ENCODE measurements around the gene FGF14. TPM values are rescaled to one million over a fixed set of nuclear protein-coding genes. Genes with fewer than 3 reads are reported as not detected.

The FGF14 gene
- total RNA-seq, 3 donors from 2014 or later, result under 0.01 to 0.29 (median under 0.01) TPM

GRCh38 chr13:101866889-101867581, 534.8 kb downstream of the FGF14 start:
- no peak for TF ChIP-seq CTCF (IDR thresholded peaks at IDR 0.05)
- TF ChIP-seq POLR2A (IDR thresholded peaks at IDR 0.05), result no peak
- TF ChIP-seq POLR2AphosphoS5 (IDR thresholded peaks at IDR 0.05), result no peak

GRCh38 chr13:101858860-101859259, 543.0 kb downstream of the FGF14 start:
- H3K4me3 ChIP-seq, result no peak overlapping the region
- H3K36me3 ChIP-seq, result no peaks in the 10 kb centered on the region
- H3K27ac ChIP-seq, result no peak overlapping the region
- no peak for DNase-seq (ENCODE audit: low spot score in 2 of 2)
- no peaks in the 10 kb centered on the region for H3K4me1 ChIP-seq
- TF ChIP-seq POLR2A (IDR thresholded peaks at IDR 0.05) (no peak), CTCF (IDR thresholded peaks at IDR 0.05) (no peak), POLR2AphosphoS5 (IDR thresholded peaks at IDR 0.05) (no peak)
- no peaks in the 10 kb centered on the region for H3K9me3 ChIP-seq
- intact Hi-C loops (cut with DNase I; ENCODE audit: low total_unique reads), result no loop called here
- no peaks in the 10 kb centered on the region for H3K27me3 ChIP-seq

More at GRCh38 chr13:101866889-101867581, 534.8 kb downstream of the FGF14 start:
- no peak overlapping the region for H3K27ac ChIP-seq
- H3K9me3 ChIP-seq, result no peaks in the 10 kb centered on the region
- DNase-seq (ENCODE audit: low spot score in 2 of 2), result no peak
- H3K4me1 ChIP-seq, result no peaks in the 10 kb centered on the region
- intact Hi-C loops (cut with DNase I; ENCODE audit: low total_unique reads), result no loop called here
- H3K36me3 ChIP-seq, result no peaks in the 10 kb centered on the region
- no peaks in the 10 kb centered on the region for H3K27me3 ChIP-seq
- no peak overlapping the region for H3K4me3 ChIP-seq

GRCh38 chr13:101846701-101847100, 555.1 kb downstream of the FGF14 start:
- Histone ChIP-seq H3K4me3 (no peak overlapping the region), H3K27me3 (no peaks in the 10 kb centered on the region), H3K27ac (no peak overlapping the region), H3K4me1 (no peaks in the 10 kb centered on the region), H3K9me3 (no peaks in the 10 kb centered on the region), H3K36me3 (no peaks in the 10 kb centered on the region)
- intact Hi-C loops (cut with DNase I; ENCODE audit: low total_unique reads), result no loop called here
- TF ChIP-seq CTCF (IDR thresholded peaks at IDR 0.05) (no peak), POLR2AphosphoS5 (IDR thresholded peaks at IDR 0.05) (no peak), POLR2A (IDR thresholded peaks at IDR 0.05) (no peak)
- DNase-seq (ENCODE audit: low spot score in 2 of 2), result no peak

- Histone ChIP-seq H3K9me3 (no peaks in the 10 kb centered on the region), H3K36me3 (no peaks in the 10 kb centered on the region), H3K27ac (no peak overlapping the region), H3K27me3 (no peaks in the 10 kb centered on the region), H3K4me3 (no peak overlapping the region), H3K4me1 (no peaks in the 10 kb centered on the region)
- intact Hi-C loops (cut with DNase I; ENCODE audit: low total_unique reads), result no loop called here
- DNase-seq (ENCODE audit: low spot score in 2 of 2), result no peak
- no peak for TF ChIP-seq POLR2AphosphoS5 (IDR thresholded peaks at IDR 0.05)
- TF ChIP-seq CTCF (IDR thresholded peaks at IDR 0.05), result no peak
- TF ChIP-seq POLR2A (IDR thresholded peaks at IDR 0.05), result no peak
Observed at GRCh38 chr13:101846249-101846648, 555.6 kb downstream of the FGF14 start.

- no peaks in the 10 kb centered on the region for H3K27me3 ChIP-seq
- intact Hi-C loops (cut with DNase I; ENCODE audit: low total_unique reads), result no loop called here
- no peak overlapping the region for H3K27ac ChIP-seq
- TF ChIP-seq POLR2AphosphoS5 (IDR thresholded peaks at IDR 0.05) (no peak), POLR2A (IDR thresholded peaks at IDR 0.05) (no peak), CTCF (IDR thresholded peaks at IDR 0.05) (no peak)
- no peaks in the 10 kb centered on the region for H3K4me1 ChIP-seq
- no peaks in the 10 kb centered on the region for H3K36me3 ChIP-seq
- H3K9me3 ChIP-seq, result no peaks in the 10 kb centered on the region
- H3K4me3 ChIP-seq, result no peak overlapping the region
- no peak for DNase-seq (ENCODE audit: low spot score in 2 of 2)
Observed at GRCh38 chr13:101845245-101846020, 556.4 kb downstream of the FGF14 start.
